Fibroblast of peridontal ligament (primary cell): ENCODE results near the gene BAD.

Source experiments
- DNase-seq: peaks from one replicate; pipeline ENCODE4 v3.0.0-alpha.2; 2010; ENCODE audit errors: extremely low read depth

The BAD gene

GRCh38 chr11:64296236-64296635 lies 11.8 kb upstream of the BAD start:
- DNase-seq, result no peak

- DNase-seq, result no peak
These were observed 11.3 kb upstream of the BAD start for GRCh38 chr11:64295760-64296159.

GRCh38 chr11:64294774-64295173 lies 10.3 kb upstream of the BAD start:
- no peak for DNase-seq

- no peak for DNase-seq
These were observed 8.2 kb upstream of the BAD start for GRCh38 chr11:64292460-64293254.

- no peak for DNase-seq
These were observed 7.4 kb upstream of the BAD start for GRCh38 chr11:64291752-64292459.

- DNase-seq, result no peak
These were observed 6.8 kb upstream of the BAD start, which contains the start of gene KCNK4 for GRCh38 chr11:64291262-64291751. TSS of gene KCNK4 (plus strand) at chr11:64291302. CDS start at chr11:64293019, 1,717 bp downstream.

GRCh38 chr11:64290352-64291261 lies 6.1 kb upstream of the BAD start:
- DNase-seq, result no peak

GRCh38 chr11:64289002-64289564 lies 4.6 kb upstream of the BAD start:
- no peak for DNase-seq

GRCh38 chr11:64288353-64288750 lies 3.9 kb upstream of the BAD start:
- no peak for DNase-seq

GRCh38 chr11:64287676-64288352 lies 3.3 kb upstream of the BAD start:
- DNase-seq, result no peak

- DNase-seq, result no peak
These were observed 2.3 kb upstream of the BAD start for GRCh38 chr11:64286801-64287159.

- no peak for DNase-seq
These were observed 1.7 kb upstream of the BAD start for GRCh38 chr11:64285885-64286800.

GRCh38 chr11:64284962-64285884 lies 758 bp upstream of the BAD start, which contains the start of gene GPR137:
TSS of gene GPR137 (plus strand) at chr11:64285848. CDS start at chr11:64286525, 677 bp downstream.
- DNase-seq, result peak; percentile 55

GRCh38 chr11:64283092-64283491 lies 1.4 kb downstream of the BAD start:
- DNase-seq, result no peak

GRCh38 chr11:64281957-64282770 lies 2.3 kb downstream of the BAD start:
- DNase-seq, result no peak

- no peak for DNase-seq
These were observed 5.8 kb downstream of the BAD start for GRCh38 chr11:64278576-64279190.

GRCh38 chr11:64276653-64277431 lies 7.6 kb downstream of the BAD start:
- DNase-seq, result no peak
